HepG2 (cell line): ENCODE measurements around the gene LAMC3. TPM values are rescaled to one million over a fixed set of nuclear protein-coding genes. Genes with fewer than 3 reads are reported as not detected.

Source experiments
- ATAC-seq: fragments of 200-7000 bp; cut with Tn5 transposase; 3 replicates; pipeline ENCODE4 v1.9.1; 2020; ENCODE audit warnings: mild to moderate bottlenecking, moderate library complexity
- BruUV-seq: library from RNA; stranded (reverse); fragments of 400-500 nt; replicated peaks from 2 replicates; lab custom pipeline; 2021; lab: Mats Ljungman, UMichigan
- CTCF ChIA-PET: fragments of 300-600 bp; formaldehyde crosslinking; extraction: SDS; loops from one replicate; lab custom pipeline; 2021; ENCODE audit warnings: low total read pairs, inconsistent platforms, low intra/inter-chr PET ratio; lab: Yijun Ruan, JAX
- POLR2A ChIA-PET: fragments of 350-600 bp; sonication (Branson Sonifier 250); formaldehyde crosslinking; loops from one replicate; lab custom pipeline; 2020; ENCODE audit warnings: antibody characterized with exemption, inconsistent platforms; lab: Yijun Ruan, JAX
- DNase-seq: peaks from one replicate; pipeline ENCODE4 v3.0.0-alpha.2; 2015; ENCODE audit warnings: low spot score
- FAIRE-seq: peaks from 3 replicates; lab custom pipeline; 2011; peaks lifted over from hg19 to GRCh38; lab: Jason Lieb, UNC
- H2AFZ ChIP-seq: one replicate; pipeline ENCODE4 v1.6.1; 2011; ENCODE audit warnings: low read length, inconsistent platforms
- H3K27ac ChIP-seq: fragments of 300-600 bp; 3 replicates; pipeline ENCODE4 v1.8.0; 2011; ENCODE audit warnings: mixed run types, mild to moderate bottlenecking, mixed read lengths, low read length, inconsistent platforms; ENCODE audit not compliant: insufficient read depth; ENCODE audit errors: extremely low read length
- H3K27me3 ChIP-seq, 2 experiments: fragments of 200-600 bp in 1 of 2; 2 replicates in 1 of 2; 3 replicates in 1 of 2; pipeline versions ENCODE4 v1.6.0 to v1.8.0; 2011; ENCODE audit warnings: low read length in 2 of 2, mild to moderate bottlenecking in 2 of 2, moderate library complexity in 2 of 2, inconsistent platforms in 1 of 2; ENCODE audit not compliant: insufficient read depth in 2 of 2, control insufficient read depth in 1 of 2
- H3K36me3 ChIP-seq, 2 experiments: fragments of 200-600 bp in 1 of 2; replicated peaks in 1 of 2; 2 replicates in 1 of 2; 3 replicates in 1 of 2; pipeline versions ENCODE4 v1.5.1 to v1.8.0; 2011; ENCODE audit warnings: low read length in 2 of 2, inconsistent platforms in 1 of 2; ENCODE audit not compliant: insufficient read depth in 2 of 2, control insufficient read depth in 1 of 2
- H3K4me1 ChIP-seq: 2 replicates; pipeline ENCODE4 v1.5.1; 2012; ENCODE audit warnings: low read length, inconsistent platforms; ENCODE audit not compliant: insufficient read depth
- H3K4me2 ChIP-seq: 2 replicates; pipeline ENCODE4 v1.6.0; 2011; ENCODE audit warnings: low read depth, low read length, inconsistent platforms
- H3K4me3 ChIP-seq, 3 experiments: fragments of 200-600 bp in 1 of 3; sonication (generic), shearing (Covaris generic) in 1 of 3; replicated peaks in 1 of 3; 2 replicates each; pipeline ENCODE4 v1.5.1; 2011 to 2016; ENCODE audit warnings: low read length in 3 of 3, inconsistent platforms in 2 of 3, low read depth in 2 of 3, mild to moderate bottlenecking in 2 of 3, control low read depth in 1 of 3, mixed read lengths in 1 of 3; ENCODE audit not compliant: insufficient read depth in 1 of 3
- H3K79me2 ChIP-seq: one replicate; pipeline ENCODE4 v1.6.1; 2011; ENCODE audit warnings: low read length, inconsistent platforms; ENCODE audit not compliant: insufficient read depth
- H3K9ac ChIP-seq: 2 replicates; pipeline ENCODE4 v1.6.0; 2011; ENCODE audit warnings: mild to moderate bottlenecking, low read depth, low read length, inconsistent platforms; ENCODE audit not compliant: insufficient read depth
- H3K9me3 ChIP-seq: 2 replicates; pipeline ENCODE4 v1.5.1; 2012; ENCODE audit warnings: mild to moderate bottlenecking, low read length
- H4K20me1 ChIP-seq: 2 replicates; pipeline ENCODE4 v1.6.0; 2011; ENCODE audit warnings: inconsistent platforms, mild to moderate bottlenecking, low read length, moderate library complexity; ENCODE audit not compliant: insufficient read depth
- DMAP1 ChIP-seq: IDR thresholded peaks from 2 replicates; pipeline ENCODE4 v1.6.1; 2016
- KIAA2018 ChIP-seq: sonication (generic); formaldehyde crosslinking; IDR thresholded peaks from 2 replicates; pipeline ENCODE4 v1.5.0; 2020; ENCODE audit warnings: mild to moderate bottlenecking, missing genetic modification reagents, borderline replicate concordance
- KLF11 ChIP-seq: IDR thresholded peaks from 2 replicates; pipeline ENCODE4 v1.6.1; 2016; ENCODE audit warnings: missing compliant biosample characterization
- RARG ChIP-seq: sonication (generic); formaldehyde crosslinking; IDR thresholded peaks from 2 replicates; pipeline ENCODE4 v1.4.0; 2020; ENCODE audit warnings: low read depth, mild to moderate bottlenecking, missing genetic modification reagents
- ZNF430 ChIP-seq: sonication (generic); formaldehyde crosslinking; IDR thresholded peaks from 2 replicates; pipeline ENCODE4 v1.9.0; 2021; ENCODE audit warnings: mild to moderate bottlenecking, missing genetic modification reagents
- ZSCAN21 ChIP-seq: sonication (generic); formaldehyde crosslinking; IDR thresholded peaks from 2 replicates; pipeline ENCODE4 v1.8.0; 2022; ENCODE audit warnings: mild to moderate bottlenecking, missing genetic modification reagents, moderate library complexity, borderline replicate concordance
- ZSCAN22 ChIP-seq: sonication (generic); formaldehyde crosslinking; IDR thresholded peaks from 2 replicates; pipeline ENCODE4 v1.4.0; 2020; ENCODE audit warnings: mild to moderate bottlenecking, missing genetic modification reagents
- WGBS: methylation state at CpG from one replicate; pipeline ENCODE4 v1.1.6; 2017; ENCODE audit warnings: low lambda C conversion rate; 5-methylcytosine and 5-hydroxymethylcytosine counted together
- in situ Hi-C: cut with HindIII; loops from 2 replicates; pipeline ENCODE4 v1.10.0; 2017; ENCODE audit warnings: low pct_unique_long_range_greater_than_20kb; ENCODE audit not compliant: extremely low pct_ligation_motif_present
- intact Hi-C: fragments of 100-400 bp; cut with micrococcal nuclease; formaldehyde crosslinking; loops from one replicate; pipeline ENCODE4 v1.10.0; 2022; ENCODE audit not compliant: unreplicated experiment
- polyA plus RNA-seq, 8 experiments: library from polyadenylated mRNA; depleted of rRNA in 3 of 8; stranded (reverse) in 7 of 8; unstranded in 1 of 8; fragments of >200 nt; fragmentation: Illumina TruSeq in 4 of 8; extraction: Trizol in 4 of 8; gene quantifications; 2 replicates each; pipeline versions ENCODE4 v1.2.1 to v1.2.3, GENCODE V29; 2011 to 2016; ENCODE audit warnings: low read depth in 4 of 8, missing spikeins in 1 of 8, mixed read lengths in 1 of 8; ENCODE audit not compliant: insufficient read depth in 1 of 8
- total RNA-seq, 5 experiments: library from RNA; depleted of rRNA; stranded (reverse); fragments of >200 nt; fragmentation: Illumina TruSeq; extraction: Trizol; gene quantifications; 2 replicates each; pipeline ENCODE4 v1.2.3, GENCODE V29; 2016; ENCODE audit warnings: low read depth in 1 of 5

LAMC3 gene
- total and polyA plus RNA-seq, 2 of the 13 experiments (the other 11 are each of a cell fraction or from before 2014, with no cell fraction given) = 0.07 to 0.57 TPM

- no peak for TF ChIP-seq RARG (CRISPR knock-in tag)
- TF ChIP-seq ZSCAN21 = no peak
Observed at GRCh38 chr9:131036071-131036470, 27.1 kb downstream of the LAMC3 start (continued).

- no peaks in the 10 kb centered on the region for H3K36me3 ChIP-seq
- DNase-seq (no peak), ATAC-seq (no peak; the same call in 2 of the 3 replicates), FAIRE-seq (no peak)
- ChIA-PET CTCF (no interaction called here), POLR2A (no interaction called here)
- H2AFZ ChIP-seq = no peak overlapping the region
- no peaks in the 10 kb centered on the region for H4K20me1 ChIP-seq
- no peak overlapping the region for H3K4me3 ChIP-seq
- no peaks in the 10 kb centered on the region for H3K79me2 ChIP-seq
- H3K4me1 ChIP-seq = no peaks in the 10 kb centered on the region
- peaks cover 12 to 84% of the 10 kb centered on the region in 2 experiments; a peak in 4 of 5 replicates for H3K27me3 ChIP-seq
- in situ Hi-C loops (no loop called here), intact Hi-C loops (no loop called here)
- TF ChIP-seq ZSCAN22 (CRISPR knock-in tag) (no peak), KLF11 (CRISPR knock-in tag) (no peak), DMAP1 (CRISPR knock-in tag) (no peak), KIAA2018 (CRISPR knock-in tag) (no peak), ZNF430 (CRISPR knock-in tag) (no peak)
- no peak overlapping the region for H3K4me2 ChIP-seq
- H3K27ac ChIP-seq = no peak overlapping the region
- no peaks in the 10 kb centered on the region for H3K9me3 ChIP-seq
- H3K9ac ChIP-seq = no peak overlapping the region
- WGBS = 19% methylated on average over 6 of the region's 17 CpGs
- no TSS peak for BruUV-seq
Observed at GRCh38 chr9:131036529-131037334, 27.8 kb downstream of the LAMC3 start.
